HepG2 (cell line): Measurements from ENCODE around the gene BTAF1. TPM values are rescaled to one million over a fixed set of nuclear protein-coding genes. Genes with fewer than 3 reads are reported as not detected.
A peak's percentile ranks its signal among the peaks of the same experiment; 100 is the strongest.

Experiments used
- ARNT ChIP-seq: fragments of 450-650 bp; IDR thresholded peaks from 2 replicates; pipeline ENCODE4 v1.6.1; 2017
- MEIS1 ChIP-seq: sonication (generic); formaldehyde crosslinking; IDR thresholded peaks from 2 replicates; pipeline ENCODE4 v1.9.0; 2021; ENCODE audit warnings: mild to moderate bottlenecking, missing genetic modification reagents, moderate library complexity, borderline replicate concordance
- MTA1 ChIP-seq: sonication (generic); formaldehyde crosslinking; IDR thresholded peaks from 2 replicates; pipeline ENCODE4 v1.4.0; 2020; ENCODE audit warnings: missing genetic modification reagents, mild to moderate bottlenecking, borderline replicate concordance
- MXD3 ChIP-seq: IDR thresholded peaks from 2 replicates; pipeline ENCODE4 v1.6.1; 2016; ENCODE audit warnings: mild to moderate bottlenecking, missing biosample characterization, missing genetic modification reagents
- NCOR1 ChIP-seq: fragments of 200-600 bp; sonication (generic); IDR thresholded peaks from 2 replicates; pipeline ENCODE4 v1.7.0; 2017; ENCODE audit warnings: antibody characterized with exemption, low read length, borderline replicate concordance
- PRDM10 ChIP-seq: sonication (generic); formaldehyde crosslinking; IDR thresholded peaks from 2 replicates; pipeline ENCODE4 v1.4.0; 2020; ENCODE audit warnings: low read depth, missing genetic modification reagents
- SNAPC2 ChIP-seq: sonication (generic); formaldehyde crosslinking; IDR thresholded peaks from 2 replicates; pipeline ENCODE4 v1.8.1; 2022; ENCODE audit warnings: mild to moderate bottlenecking, missing genetic modification reagents
- SP5 ChIP-seq: IDR thresholded peaks from 2 replicates; pipeline ENCODE4 v1.6.1; 2016; ENCODE audit warnings: low read depth, borderline replicate concordance
- TAF15 ChIP-seq: fragments of 200-400 bp; formaldehyde crosslinking; IDR thresholded peaks from one replicate; pipeline ENCODE4 v1.6.1; 2018; ENCODE audit warnings: mild to moderate bottlenecking, low read depth, low read length; ENCODE audit not compliant: poor library complexity, severe bottlenecking
- TBP ChIP-seq: sonication (generic); formaldehyde crosslinking; IDR thresholded peaks from 2 replicates; pipeline ENCODE4 v1.5.0; 2020; ENCODE audit warnings: missing genetic modification reagents
- ZNF160 ChIP-seq: sonication (generic); formaldehyde crosslinking; IDR thresholded peaks from 2 replicates; pipeline ENCODE4 v1.8.0; 2022; ENCODE audit warnings: mild to moderate bottlenecking, inconsistent platforms, missing genetic modification reagents
- ZNF224 ChIP-seq: sonication (generic); formaldehyde crosslinking; IDR thresholded peaks from 2 replicates; pipeline ENCODE4 v1.5.0; 2020; ENCODE audit warnings: mild to moderate bottlenecking, missing genetic modification reagents
- ZNF292 ChIP-seq: sonication (generic); formaldehyde crosslinking; IDR thresholded peaks from 2 replicates; pipeline ENCODE4 v1.8.1; 2022; ENCODE audit warnings: mild to moderate bottlenecking, low read depth, missing genetic modification reagents, borderline replicate concordance
- ZNF367 ChIP-seq: sonication (generic); formaldehyde crosslinking; IDR thresholded peaks from 2 replicates; pipeline ENCODE4 v1.4.0; 2020; ENCODE audit warnings: missing genetic modification reagents, borderline replicate concordance
- ZNF562 ChIP-seq: sonication (generic); formaldehyde crosslinking; IDR thresholded peaks from 2 replicates; pipeline ENCODE4 v1.8.0; 2022; ENCODE audit warnings: missing genetic modification reagents, borderline replicate concordance
- ZNF589 ChIP-seq: sonication (generic); formaldehyde crosslinking; conservative IDR thresholded peaks from 2 replicates; pipeline ENCODE4 v1.8.0; 2022; ENCODE audit warnings: mild to moderate bottlenecking, moderate library complexity, missing genetic modification reagents
- ZNF605 ChIP-seq: sonication (generic); formaldehyde crosslinking; IDR thresholded peaks from 2 replicates; pipeline ENCODE4 v1.8.0; 2022; ENCODE audit warnings: mild to moderate bottlenecking, missing genetic modification reagents
- ZNF782 ChIP-seq: sonication (generic); formaldehyde crosslinking; IDR thresholded peaks from 2 replicates; pipeline ENCODE4 v1.4.0; 2020; ENCODE audit warnings: missing genetic modification reagents, mild to moderate bottlenecking, borderline replicate concordance
- polyA plus RNA-seq, 8 experiments: library from polyadenylated mRNA; depleted of rRNA in 3 of 8; stranded (reverse) in 7 of 8; unstranded in 1 of 8; fragments of >200 nt; fragmentation: Illumina TruSeq in 4 of 8; extraction: Trizol in 4 of 8; gene quantifications; 2 replicates each; pipeline versions ENCODE4 v1.2.1 to v1.2.3, GENCODE V29; 2011 to 2016; ENCODE audit warnings: low read depth in 4 of 8, missing spikeins in 1 of 8, mixed read lengths in 1 of 8; ENCODE audit not compliant: insufficient read depth in 1 of 8
- total RNA-seq, 5 experiments: library from RNA; depleted of rRNA; stranded (reverse); fragments of >200 nt; fragmentation: Illumina TruSeq; extraction: Trizol; gene quantifications; 2 replicates each; pipeline ENCODE4 v1.2.3, GENCODE V29; 2016; ENCODE audit warnings: low read depth in 1 of 5
- TF ChIP-seq, protein P1 (sequence below): sonication (generic); formaldehyde crosslinking; IDR thresholded peaks from 2 replicates; pipeline ENCODE4 v1.4.0; 2020; ENCODE audit warnings: missing genetic modification reagents
- TF ChIP-seq, protein P2 (sequence below): sonication (generic); formaldehyde crosslinking; IDR thresholded peaks from 2 replicates; pipeline ENCODE4 v1.5.1; 2020; ENCODE audit warnings: mild to moderate bottlenecking, missing genetic modification reagents

BTAF1 gene
- total and polyA plus RNA-seq, 2 of the 13 experiments (the other 11 are each of a cell fraction or from before 2014, with no cell fraction given), result 38.6 to 54.1 TPM

- TF ChIP-seq, protein P1, sequence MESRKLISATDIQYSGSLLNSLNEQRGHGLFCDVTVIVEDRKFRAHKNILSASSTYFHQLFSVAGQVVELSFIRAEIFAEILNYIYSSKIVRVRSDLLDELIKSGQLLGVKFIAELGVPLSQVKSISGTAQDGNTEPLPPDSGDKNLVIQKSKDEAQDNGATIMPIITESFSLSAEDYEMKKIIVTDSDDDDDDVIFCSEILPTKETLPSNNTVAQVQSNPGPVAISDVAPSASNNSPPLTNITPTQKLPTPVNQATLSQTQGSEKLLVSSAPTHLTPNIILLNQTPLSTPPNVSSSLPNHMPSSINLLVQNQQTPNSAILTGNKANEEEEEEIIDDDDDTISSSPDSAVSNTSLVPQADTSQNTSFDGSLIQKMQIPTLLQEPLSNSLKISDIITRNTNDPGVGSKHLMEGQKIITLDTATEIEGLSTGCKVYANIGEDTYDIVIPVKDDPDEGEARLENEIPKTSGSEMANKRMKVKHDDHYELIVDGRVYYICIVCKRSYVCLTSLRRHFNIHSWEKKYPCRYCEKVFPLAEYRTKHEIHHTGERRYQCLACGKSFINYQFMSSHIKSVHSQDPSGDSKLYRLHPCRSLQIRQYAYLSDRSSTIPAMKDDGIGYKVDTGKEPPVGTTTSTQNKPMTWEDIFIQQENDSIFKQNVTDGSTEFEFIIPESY (CRISPR knock-in tag), result no peak
- TF ChIP-seq ZNF367 (CRISPR knock-in tag), result no peak
- TF ChIP-seq, protein P2, sequence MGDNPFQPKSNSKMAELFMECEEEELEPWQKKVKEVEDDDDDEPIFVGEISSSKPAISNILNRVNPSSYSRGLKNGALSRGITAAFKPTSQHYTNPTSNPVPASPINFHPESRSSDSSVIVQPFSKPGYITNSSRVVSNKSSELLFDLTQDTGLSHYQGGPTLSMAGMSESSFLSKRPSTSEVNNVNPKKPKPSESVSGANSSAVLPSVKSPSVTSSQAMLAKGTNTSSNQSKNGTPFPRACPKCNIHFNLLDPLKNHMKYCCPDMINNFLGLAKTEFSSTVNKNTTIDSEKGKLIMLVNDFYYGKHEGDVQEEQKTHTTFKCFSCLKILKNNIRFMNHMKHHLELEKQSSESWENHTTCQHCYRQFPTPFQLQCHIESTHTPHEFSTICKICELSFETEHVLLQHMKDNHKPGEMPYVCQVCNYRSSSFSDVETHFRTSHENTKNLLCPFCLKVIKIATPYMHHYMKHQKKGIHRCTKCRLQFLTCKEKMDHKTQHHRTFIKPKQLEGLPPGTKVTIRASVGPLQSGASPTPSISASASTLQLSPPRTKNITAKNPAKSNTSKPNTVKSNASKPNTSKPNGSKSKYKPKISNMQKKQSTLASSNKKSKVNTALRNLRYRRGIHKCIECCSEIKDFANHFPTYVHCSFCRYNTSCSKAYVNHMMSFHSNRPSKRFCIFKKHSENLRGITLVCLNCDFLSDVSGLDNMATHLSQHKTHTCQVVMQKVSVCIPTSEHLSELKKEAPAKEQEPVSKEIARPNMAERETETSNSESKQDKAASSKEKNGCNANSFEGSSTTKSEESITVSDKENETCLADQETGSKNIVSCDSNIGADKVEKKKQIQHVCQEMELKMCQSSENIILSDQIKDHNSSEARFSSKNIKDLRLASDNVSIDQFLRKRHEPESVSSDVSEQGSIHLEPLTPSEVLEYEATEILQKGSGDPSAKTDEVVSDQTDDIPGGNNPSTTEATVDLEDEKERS (CRISPR knock-in tag), result no peak
- no peak for TF ChIP-seq MEIS1 (CRISPR knock-in tag)
- no peak for TF ChIP-seq MXD3 (CRISPR knock-in tag)
- no peak for TF ChIP-seq ARNT
- peak; percentile 97; the same call in 1 of the 2 replicates for TF ChIP-seq ZNF224 (CRISPR knock-in tag)
- TF ChIP-seq ZNF782 (CRISPR knock-in tag), result no peak
- no peak; the same call in 1 of the 2 replicates for TF ChIP-seq ZNF605
- TF ChIP-seq SP5 (CRISPR knock-in tag), result no peak
- TF ChIP-seq ZNF292 (CRISPR knock-in tag), result no peak
- TF ChIP-seq MTA1 (CRISPR knock-in tag), result no peak
- TF ChIP-seq PRDM10, result no peak
- TF ChIP-seq ZNF589 (CRISPR knock-in tag), result no peak
- no peak for TF ChIP-seq SNAPC2 (CRISPR knock-in tag)
- no peak for TF ChIP-seq ZNF160 (CRISPR knock-in tag)
- no peak for TF ChIP-seq NCOR1
- TF ChIP-seq TAF15, result no peak
- no peak for TF ChIP-seq TBP (CRISPR knock-in tag)
- peak; percentile 23; the same call in 1 of the 2 replicates for TF ChIP-seq ZNF562 (CRISPR knock-in tag)
Measured at GRCh38 chr10:91909117-91909677, 14.4 kb upstream of the BTAF1 start, which contains the start of gene FGFBP3 (continued).
